B cell (primary cell): ENCODE measurements around the gene SLC27A3. TPM values are rescaled to one million over a fixed set of nuclear protein-coding genes. Genes with fewer than 3 reads are reported as not detected.

Experiments
- ATAC-seq: fragments of 200-7000 bp; cut with Tn5 transposase; one replicate; pipeline ENCODE4 v1.10.0; 2021; ENCODE audit warnings: low read depth, mild to moderate bottlenecking, moderate number of reproducible peaks, moderate library complexity
- CTCF ChIA-PET: fragments of 350-600 bp; sonication (Branson Sonifier 250); formaldehyde crosslinking; loops from one replicate; lab custom pipeline; 2021; ENCODE audit warnings: antibody characterized with exemption, inconsistent platforms; lab: Charles Lee
- POLR2A ChIA-PET: fragments of 350-600 bp; sonication (Branson Sonifier 250); formaldehyde crosslinking; loops from one replicate; lab custom pipeline; 2021; ENCODE audit warnings: antibody characterized with exemption; lab: Charles Lee
- DNase-seq: peaks from one replicate; pipeline ENCODE4 v3.0.0; 2013
- H2AFZ ChIP-seq: 2 replicates; pipeline ENCODE4 v1.6.1; 2012; ENCODE audit warnings: mild to moderate bottlenecking, low read depth, low read length; ENCODE audit not compliant: insufficient read depth, poor library complexity, severe bottlenecking
- H3K27ac ChIP-seq, 2 donors: 1 replicate in 1 of 2; 2 replicates in 1 of 2; pipeline ENCODE4 v1.5.1; 2012 to 2013; ENCODE audit warnings: low read length in 2 of 2, mild to moderate bottlenecking in 2 of 2, moderate library complexity in 1 of 2
- H3K27me3 ChIP-seq, 4 experiments: fragments of 200-600 bp in 1 of 4; sonication (generic) in 1 of 4; replicated peaks in 1 of 4; 1 replicate in 2 of 4; 2 replicates in 2 of 4; pipeline versions ENCODE4 v1.6.1 to v1.7.0; 2013 to 2016; ENCODE audit warnings: low read length in 3 of 4, mild to moderate bottlenecking in 2 of 4, mixed read lengths in 1 of 4, moderate library complexity in 1 of 4; ENCODE audit not compliant: insufficient read depth in 4 of 4, control insufficient read depth in 3 of 4; ENCODE audit errors: control extremely low read depth in 1 of 4
- H3K36me3 ChIP-seq, 2 experiments: replicated peaks in 1 of 2; 1 replicate in 1 of 2; 2 replicates in 1 of 2; pipeline versions ENCODE4 v1.6.1 to v1.7.1; 2013; ENCODE audit warnings: low read length in 1 of 2; ENCODE audit not compliant: insufficient read depth in 2 of 2, control insufficient read depth in 1 of 2; ENCODE audit errors: control extremely low read depth in 1 of 2, extremely low read depth in 1 of 2
- H3K4me1 ChIP-seq, 2 donors: fragments of 200-600 bp in 1 of 2; sonication (generic) in 1 of 2; 1 replicate in 1 of 2; 2 replicates in 1 of 2; pipeline versions ENCODE4 v1.5.1 to v1.6.1; 2013 to 2017; ENCODE audit warnings: low read length in 2 of 2; ENCODE audit not compliant: control insufficient read depth in 2 of 2, insufficient read depth in 2 of 2
- H3K4me2 ChIP-seq: replicated peaks from 2 replicates; pipeline ENCODE3; 2012; ENCODE audit warnings: mild to moderate bottlenecking, low read depth, low read length; ENCODE audit not compliant: poor library complexity, severe bottlenecking
- H3K4me3 ChIP-seq, 5 experiments: fragments of 200-600 bp in 1 of 5; sonication (generic) in 1 of 5; 1 replicate in 3 of 5; 2 replicates in 2 of 5; pipeline versions ENCODE4 v1.5.1 to v1.7.0; 2011 to 2016; ENCODE audit warnings: low read length in 4 of 5, mild to moderate bottlenecking in 4 of 5, low read depth in 2 of 5, control low read depth in 1 of 5, moderate library complexity in 1 of 5; ENCODE audit not compliant: insufficient read depth in 1 of 5; ENCODE audit errors: control extremely low read depth in 1 of 5, extremely low read depth in 1 of 5
- H3K79me2 ChIP-seq: fragments of 200-600 bp; sonication (generic); one replicate; pipeline ENCODE4 v1.6.0; 2016; ENCODE audit warnings: low read length; ENCODE audit not compliant: control insufficient read depth, insufficient read depth
- H3K9ac ChIP-seq: fragments of 200-600 bp; sonication (generic); 2 replicates; pipeline ENCODE4 v1.6.1; 2017; ENCODE audit warnings: mild to moderate bottlenecking, low read length, moderate library complexity
- H3K9me3 ChIP-seq, 3 donors: one replicate each; pipeline versions ENCODE4 v1.6.1 to v1.7.1; 2013; ENCODE audit warnings: low read length in 2 of 3; ENCODE audit not compliant: control insufficient read depth in 2 of 3, insufficient read depth in 1 of 3; ENCODE audit errors: control extremely low read depth in 1 of 3
- H4K20me1 ChIP-seq: 2 replicates; pipeline ENCODE4 v1.6.0; 2012; ENCODE audit warnings: mild to moderate bottlenecking, low read length; ENCODE audit not compliant: insufficient read depth, control insufficient read depth, poor library complexity, severe bottlenecking
- H3K27ac Mint-ChIP-seq: one replicate; pipeline ENCODE4 v1.8.0; 2021; ENCODE audit warnings: mixed read lengths
- H3K27me3 Mint-ChIP-seq: one replicate; pipeline ENCODE4 v1.8.0; 2021; ENCODE audit warnings: mixed read lengths
- H3K4me1 Mint-ChIP-seq: one replicate; pipeline ENCODE4 v1.8.0; 2021; ENCODE audit warnings: mixed read lengths
- H3K4me3 Mint-ChIP-seq: one replicate; pipeline ENCODE4 v1.8.0; 2021; ENCODE audit warnings: mixed read lengths
- H3K9me3 Mint-ChIP-seq: one replicate; pipeline ENCODE4 v1.8.0; 2022; ENCODE audit warnings: mixed read lengths; ENCODE audit not compliant: insufficient read depth
- EZH2 ChIP-seq: IDR thresholded peaks from 2 replicates; pipeline ENCODE4 v1.6.1; 2012; ENCODE audit warnings: borderline replicate concordance, low read depth, mild to moderate bottlenecking, moderate library complexity, low read length; ENCODE audit not compliant: insufficient read depth, poor library complexity, severe bottlenecking
- WGBS: methylation state at CpG from one replicate; pipeline ENCODE4 v1.1.5; 2013; ENCODE audit warnings: missing lambda C conversion rate; ENCODE audit not compliant: insufficient coverage; 5-methylcytosine and 5-hydroxymethylcytosine counted together
- intact Hi-C: fragments of 100-400 bp; cut with micrococcal nuclease; formaldehyde crosslinking; loops from one replicate; pipeline ENCODE4 v1.10.0; 2022
- polyA plus RNA-seq: library from polyadenylated mRNA; depleted of rRNA; stranded (reverse); fragments of >200 nt; gene quantifications from 2 replicates; pipeline ENCODE4 v1.2.3, GENCODE V29; 2012
- total RNA-seq, 2 donors: library from RNA; stranded (reverse); fragments of 120-200 nt in 1 of 2; gene quantifications; 1 replicate in 1 of 2; 2 replicates in 1 of 2; pipeline versions ENCODE4 v1.2.3 to v1.2.4, GENCODE V29; 2013 to 2022
- TF ChIP-seq, protein P1 (sequence below): fragments of 200-600 bp; IDR thresholded peaks from one replicate; pipeline ENCODE4 v1.8.0; 2022; ENCODE audit warnings: antibody characterized with exemption, mild to moderate bottlenecking

The SLC27A3 gene
- total and polyA plus RNA-seq, 2 donors (not counting 1 experiment from before 2014, with no cell fraction given): 15.6 to 19.4 TPM

DNA sequence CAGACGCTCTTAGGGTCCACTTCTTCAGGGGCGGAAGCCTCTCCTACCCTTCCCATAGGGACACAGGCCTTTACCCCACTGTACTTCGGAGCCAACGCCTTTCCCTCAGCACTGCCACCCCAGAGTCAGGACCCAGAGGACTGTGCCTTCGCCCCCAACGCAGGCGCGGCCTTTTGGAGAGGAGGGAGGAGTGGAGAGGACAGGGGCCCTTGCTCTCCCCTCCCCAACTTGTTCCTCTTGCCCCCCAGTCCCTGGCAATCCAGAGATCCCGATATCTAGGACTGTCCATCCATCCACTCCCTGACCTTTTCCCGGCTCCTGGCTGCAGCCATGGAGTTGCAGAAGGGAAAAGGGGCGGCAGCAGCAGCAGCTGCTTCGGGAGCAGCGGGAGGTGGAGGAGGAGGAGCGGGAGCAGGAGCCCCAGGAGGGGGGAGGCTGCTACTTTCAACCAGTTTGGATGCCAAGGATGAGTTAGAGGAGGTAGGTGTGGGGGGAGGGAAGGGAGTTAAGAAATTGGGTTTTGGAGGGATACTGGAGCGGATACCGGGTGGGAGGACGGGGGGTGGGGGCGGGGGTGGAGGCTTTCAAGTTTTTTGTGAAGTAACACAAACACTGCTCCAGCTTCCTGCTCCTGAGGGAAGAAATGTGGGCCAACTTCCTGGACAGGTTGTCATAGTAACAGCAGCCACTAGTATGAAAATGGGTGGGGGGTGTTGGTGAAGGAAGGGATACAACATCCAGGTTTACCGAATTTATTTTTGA is 46.7 kb upstream of the SLC27A3 start:
- intact Hi-C loops: loop anchor here (2.0 to 5.0 kb wide), 4 partner anchors 20 to 264 kb away; partner anchors contain the start of genes DENND4B and RPS27
- ChIA-PET CTCF (interaction anchor here (1.6 kb wide), 1 partner anchor 218 kb away, joined by 4 read pairs; no protein-coding TSS in a partner anchor), POLR2A (interaction anchor here (0.5 to 1.6 kb wide), 10 partner anchors 14 to 524 kb away, joined by 3 to 15 read pairs (median 5); partner anchors contain the start of genes CHTOP, GATAD2B, RPS27 and S100A6)
- H3K4me1 Mint-ChIP-seq: peaks cover 36% of the 10 kb centered on the region
- Histone ChIP-seq H3K36me3 (peaks cover 0 to 2% of the 10 kb centered on the region in 2 experiments), H2AFZ (peak overlapping the region; percentile 87), H3K79me2 (peaks cover 12% of the 10 kb centered on the region), H3K27me3 (no peaks in the 10 kb centered on the region), H3K4me3 (peak overlapping the region; percentile 76 to 99 (median 91)), H3K4me2 (peak overlapping the region; percentile 97), H3K9me3 (no peaks in the 10 kb centered on the region), H3K9ac (peak overlapping the region; percentile 94), H4K20me1 (no peaks in the 10 kb centered on the region), H3K27ac (peak overlapping the region; percentile 97 to 98), H3K4me1 (peaks cover 9 to 16% of the 10 kb centered on the region in 2 donors)
- no peaks in the 10 kb centered on the region for H3K27me3 Mint-ChIP-seq
- peak overlapping the region; percentile 86 for H3K27ac Mint-ChIP-seq
- DNase-seq (no peak), ATAC-seq (no peak)
- WGBS: 0% methylated on average over 5 of the region's 19 CpGs
- no peak for TF ChIP-seq EZH2
- TF ChIP-seq, protein P1, sequence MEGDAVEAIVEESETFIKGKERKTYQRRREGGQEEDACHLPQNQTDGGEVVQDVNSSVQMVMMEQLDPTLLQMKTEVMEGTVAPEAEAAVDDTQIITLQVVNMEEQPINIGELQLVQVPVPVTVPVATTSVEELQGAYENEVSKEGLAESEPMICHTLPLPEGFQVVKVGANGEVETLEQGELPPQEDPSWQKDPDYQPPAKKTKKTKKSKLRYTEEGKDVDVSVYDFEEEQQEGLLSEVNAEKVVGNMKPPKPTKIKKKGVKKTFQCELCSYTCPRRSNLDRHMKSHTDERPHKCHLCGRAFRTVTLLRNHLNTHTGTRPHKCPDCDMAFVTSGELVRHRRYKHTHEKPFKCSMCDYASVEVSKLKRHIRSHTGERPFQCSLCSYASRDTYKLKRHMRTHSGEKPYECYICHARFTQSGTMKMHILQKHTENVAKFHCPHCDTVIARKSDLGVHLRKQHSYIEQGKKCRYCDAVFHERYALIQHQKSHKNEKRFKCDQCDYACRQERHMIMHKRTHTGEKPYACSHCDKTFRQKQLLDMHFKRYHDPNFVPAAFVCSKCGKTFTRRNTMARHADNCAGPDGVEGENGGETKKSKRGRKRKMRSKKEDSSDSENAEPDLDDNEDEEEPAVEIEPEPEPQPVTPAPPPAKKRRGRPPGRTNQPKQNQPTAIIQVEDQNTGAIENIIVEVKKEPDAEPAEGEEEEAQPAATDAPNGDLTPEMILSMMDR: no peak
- peak overlapping the region; percentile 84 for H3K4me3 Mint-ChIP-seq
- no peaks in the 10 kb centered on the region for H3K9me3 Mint-ChIP-seq
